Common myeloid progenitor, CD34-positive (primary cell): Measurements from ENCODE around the gene TMC6.
"Not testable (repeated sequence)": the region's sequence is repeated elsewhere in the genome, so short reads cannot be mapped to it uniquely, and the experiment has no call there.

Experiments used
- CTCF ChIA-PET: fragments of 350-600 bp; sonication (Branson Sonifier 250); formaldehyde crosslinking; loops from one replicate; lab custom pipeline; 2021; ENCODE audit warnings: antibody characterized with exemption; lab: Charles Lee
- POLR2A ChIA-PET: fragments of 350-600 bp; sonication (Branson Sonifier 250); formaldehyde crosslinking; loops from one replicate; lab custom pipeline; 2021; ENCODE audit warnings: antibody characterized with exemption; lab: Charles Lee
- DNase-seq, 3 donors: peaks; one replicate each; pipeline versions ENCODE4 v3.0.0 to v3.0.0-alpha.2; 2013
- H3K27ac ChIP-seq, 2 experiments: 1 replicate in 1 of 2; 2 replicates in 1 of 2; pipeline ENCODE4 v1.7.0; 2013; ENCODE audit warnings: inconsistent platforms in 2 of 2, low read length in 2 of 2, mild to moderate bottlenecking in 2 of 2, low read depth in 1 of 2, moderate library complexity in 1 of 2; ENCODE audit not compliant: severe bottlenecking in 2 of 2, insufficient read depth in 1 of 2, poor library complexity in 1 of 2
- H3K27me3 ChIP-seq, 5 experiments: replicated peaks in 2 of 5; 1 replicate in 3 of 5; 2 replicates in 2 of 5; pipeline versions ENCODE4 v1.6.1 to v1.7.0; 2013; ENCODE audit warnings: low read length in 4 of 5, mild to moderate bottlenecking in 2 of 5, moderate library complexity in 2 of 5, inconsistent platforms in 1 of 5; ENCODE audit not compliant: insufficient read depth in 5 of 5, control insufficient read depth in 4 of 5
- H3K36me3 ChIP-seq, 4 experiments: 1 replicate in 2 of 4; 2 replicates in 2 of 4; pipeline versions ENCODE4 v1.6.1 to v1.7.0; 2013; ENCODE audit warnings: low read length in 3 of 4, control low read depth in 1 of 4, mild to moderate bottlenecking in 1 of 4; ENCODE audit not compliant: control insufficient read depth in 4 of 4, insufficient read depth in 4 of 4
- H3K4me1 ChIP-seq, 4 experiments: 1 replicate in 3 of 4; 2 replicates in 1 of 4; pipeline versions ENCODE4 v1.6.1 to v1.7.1; 2013; ENCODE audit warnings: low read length in 3 of 4, mild to moderate bottlenecking in 3 of 4, control low read depth in 1 of 4, inconsistent platforms in 1 of 4, moderate library complexity in 1 of 4; ENCODE audit not compliant: control insufficient read depth in 4 of 4, insufficient read depth in 4 of 4; ENCODE audit errors: control extremely low read depth in 1 of 4
- H3K4me3 ChIP-seq, 7 experiments: 1 replicate in 4 of 7; 2 replicates in 3 of 7; pipeline versions ENCODE4 v1.5.1 to v1.7.0; 2013; ENCODE audit warnings: mild to moderate bottlenecking in 7 of 7, low read length in 6 of 7, moderate library complexity in 6 of 7, inconsistent platforms in 2 of 7, low read depth in 2 of 7, control low read depth in 1 of 7; ENCODE audit not compliant: insufficient read depth in 4 of 7, control insufficient read depth in 1 of 7; ENCODE audit errors: extremely low read depth in 1 of 7
- H3K9me3 ChIP-seq, 5 experiments: 1 replicate in 4 of 5; 2 replicates in 1 of 5; pipeline versions ENCODE4 v1.6.1 to v1.7.1; 2013; ENCODE audit warnings: low read length in 4 of 5, mild to moderate bottlenecking in 2 of 5, inconsistent platforms in 1 of 5, low read depth in 1 of 5, moderate library complexity in 1 of 5; ENCODE audit not compliant: control insufficient read depth in 4 of 5, insufficient read depth in 2 of 5; ENCODE audit errors: control extremely low read depth in 1 of 5
- WGBS: methylation state at CpG from one replicate; pipeline ENCODE4 v1.1.5; 2013; ENCODE audit not compliant: insufficient coverage; 5-methylcytosine and 5-hydroxymethylcytosine counted together

Gene TMC6

DNA sequence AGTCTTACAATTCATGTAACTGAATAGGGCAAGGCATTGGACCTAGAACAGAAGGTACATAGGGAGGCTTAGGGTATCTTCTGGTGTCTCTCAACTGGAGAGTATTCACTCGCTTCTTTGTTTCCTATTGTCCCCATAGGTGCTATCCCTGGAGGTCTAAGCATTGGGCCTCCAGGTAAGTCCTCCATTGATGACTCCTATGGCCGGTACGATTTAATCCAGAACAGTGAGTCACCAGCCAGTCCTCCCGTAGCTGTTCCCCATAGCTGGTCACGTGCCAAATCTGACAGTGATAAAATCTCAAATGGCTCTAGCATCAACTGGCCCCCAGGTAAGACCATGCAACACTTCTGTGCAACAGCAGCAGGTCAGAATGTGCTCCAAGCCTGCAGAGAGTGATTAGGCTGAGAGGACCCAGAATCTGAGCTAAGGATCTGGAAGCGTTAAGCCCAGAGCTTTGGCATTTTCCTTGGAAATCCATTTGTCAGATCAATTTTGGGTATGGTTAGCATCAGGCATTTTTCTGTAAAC is 35.7 kb downstream of the TMC6 start:
- Histone ChIP-seq H3K4me1 (peaks cover 0 to 9% (median 8%) of the 10 kb centered on the region in 4 experiments), H3K27ac (no peak overlapping the region), H3K4me3 (no peak overlapping the region), H3K27me3 (no peaks in the 10 kb centered on the region), H3K36me3 (peaks cover 5 to 82% (median 55%) of the 10 kb centered on the region in 4 experiments), H3K9me3 (no peaks in the 10 kb centered on the region)
- no peak for DNase-seq
- POLR2A ChIA-PET = no interaction called here
- CTCF ChIA-PET = interaction anchor here (0.8 to 0.9 kb wide), 2 partner anchors 9 to 50 kb away, joined by 3 to 4 read pairs; no protein-coding TSS in a partner anchor
- 95% methylated on average over 3 of the region's 6 CpGs for whole genome bisulfite sequencing

- no peaks in the 10 kb centered on the region for H3K9me3 ChIP-seq
- WGBS = 55% methylated on average over 5 of the region's 7 CpGs
- ChIA-PET CTCF (interaction anchor here (0.6 to 1.5 kb wide), 5 partner anchors 25 to 1374 kb away, joined by 3 to 4 read pairs (median 3); no protein-coding TSS in a partner anchor), POLR2A (no interaction called here)
- peak overlapping the region in 1 of 7 experiments; percentile 54 for H3K4me3 ChIP-seq
- DNase-seq = peak in 2 of 3 donors; percentile 24 to 26
- H3K4me1 ChIP-seq = peaks cover 0 to 9% (median 8%) of the 10 kb centered on the region in 4 experiments
- H3K27me3 ChIP-seq = no peaks in the 10 kb centered on the region
- no peak overlapping the region for H3K27ac ChIP-seq
- peaks cover 10 to 69% (median 41%) of the 10 kb centered on the region in 4 experiments for H3K36me3 ChIP-seq
These were observed 38.8 kb downstream of the TMC6 start for GRCh38 chr17:78089576-78090281.

DNA sequence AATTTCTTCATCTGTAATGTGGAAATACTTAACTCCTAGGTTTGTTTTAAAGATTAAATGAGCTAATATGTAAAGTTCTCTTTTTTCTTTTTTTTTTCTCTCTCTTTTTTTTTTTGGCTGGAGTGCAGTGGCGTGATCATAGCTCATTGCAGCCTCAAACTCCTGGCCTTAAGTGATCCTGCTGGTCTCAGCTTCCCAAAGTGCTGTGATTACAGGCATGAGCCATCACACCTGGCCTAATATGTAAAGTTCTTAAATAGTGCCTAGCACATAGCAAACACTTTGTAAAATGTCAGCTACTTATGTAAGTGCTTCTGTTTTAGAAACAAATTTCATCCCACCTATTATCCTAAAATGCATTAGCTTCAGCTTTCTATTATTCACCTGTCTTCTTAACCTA is 40.0 kb downstream of the TMC6 start:
- H3K4me3 ChIP-seq = no peak overlapping the region
- POLR2A ChIA-PET = no interaction called here
- peaks cover 0 to 9% (median 8%) of the 10 kb centered on the region in 4 experiments for H3K4me1 ChIP-seq
- no peaks in the 10 kb centered on the region for H3K9me3 ChIP-seq
- no peak for DNase-seq
- no peaks in the 10 kb centered on the region for H3K27me3 ChIP-seq
- no peak overlapping the region for H3K27ac ChIP-seq
- CTCF ChIA-PET = interaction anchor here (0.7 to 1.0 kb wide), 2 partner anchors 46 to 328 kb away, joined by 4 read pairs; no protein-coding TSS in a partner anchor
- H3K36me3 ChIP-seq = peaks cover 11 to 62% (median 36%) of the 10 kb centered on the region in 4 experiments
- 100% methylated on average over 1 of the region's 1 CpG for WGBS

DNA sequence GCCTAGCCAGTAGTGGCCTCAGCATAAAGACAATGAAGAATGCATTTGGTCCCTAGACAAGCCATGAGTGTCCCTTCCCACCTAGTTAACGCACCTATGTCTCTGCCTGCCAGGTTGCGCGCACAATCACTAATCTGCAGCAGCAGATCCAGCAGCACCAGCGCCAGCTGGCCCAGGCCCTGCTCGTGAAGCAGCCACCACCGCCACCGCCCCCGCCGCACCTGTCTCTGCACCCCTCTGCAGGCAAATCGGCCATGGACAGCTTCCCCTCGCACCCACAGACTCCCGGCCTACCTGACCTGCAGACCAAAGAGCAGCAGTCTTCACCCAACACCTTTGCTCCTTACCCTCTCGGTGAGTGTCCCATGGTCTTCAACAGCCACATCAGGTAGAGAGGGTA is 41.8 kb downstream of the TMC6 start:
- H3K9me3 ChIP-seq = no peaks in the 10 kb centered on the region
- H3K4me1 ChIP-seq = peaks cover 0 to 9% (median 8%) of the 10 kb centered on the region in 4 experiments
- ChIA-PET CTCF (interaction anchor here (0.8 to 3.1 kb wide), 3 partner anchors 9 to 28 kb away, joined by 4 to 17 read pairs (median 15); no protein-coding TSS in a partner anchor), POLR2A (no interaction called here)
- H3K4me3 ChIP-seq = no peak overlapping the region
- H3K27me3 ChIP-seq = no peaks in the 10 kb centered on the region
- H3K36me3 ChIP-seq = peaks cover 9 to 49% (median 25%) of the 10 kb centered on the region in 4 experiments
- no peak for DNase-seq
- WGBS = 98% methylated on average over 9 of the region's 13 CpGs
- H3K27ac ChIP-seq = no peak overlapping the region

GRCh38 chr17:78082988-78083387 is 45.6 kb downstream of the TMC6 start:
- Histone ChIP-seq H3K27ac (no peak overlapping the region), H3K4me1 (no peaks in the 10 kb centered on the region), H3K27me3 (no peaks in the 10 kb centered on the region), H3K4me3 (no peak overlapping the region), H3K9me3 (no peaks in the 10 kb centered on the region), H3K36me3 (peaks cover 14 to 53% (median 25%) of the 10 kb centered on the region in 4 experiments)
- DNase-seq = no peak
- ChIA-PET POLR2A (no interaction called here), CTCF (interaction anchor here (1.3 to 1.5 kb wide), 2 partner anchors 9 to 13 kb away, joined by 4 to 5 read pairs; no protein-coding TSS in a partner anchor)
- 98% methylated on average over 6 of the region's 7 CpGs for WGBS

GRCh38 chr17:78082355-78082872 is 46.1 kb downstream of the TMC6 start:
- peaks cover 12 to 53% (median 25%) of the 10 kb centered on the region in 4 experiments for H3K36me3 ChIP-seq
- DNase-seq, H3K27me3 ChIP-seq, H3K4me3 ChIP-seq, CTCF ChIA-PET, H3K4me1 ChIP-seq, H3K27ac ChIP-seq, H3K9me3 ChIP-seq: not testable (repeated sequence)
- POLR2A ChIA-PET = interaction anchor here (0.6 kb wide), 1 partner anchor 17 kb away, joined by 3 read pairs; no protein-coding TSS in a partner anchor
- 89% methylated on average over 3 of the region's 5 CpGs for WGBS
